Stimulated activated naive CD8-positive, alpha-beta T cell treated with anti-CD3 and anti-CD28 coated beads, Interleukin-15, amount 100 ng/mL, for 72 hours (primary cell): ENCODE measurements around the gene MAL.

Source experiments
- ATAC-seq: fragments of 150-1000 bp; cut with Tn5 transposase; 2 replicates; pipeline ENCODE4 v1.10.0; 2021; ENCODE audit warnings: mild to moderate bottlenecking, moderate library complexity
- DNase-seq, 2 donors: peaks; one replicate each; pipeline ENCODE4 v3.0.0; 2021 to 2022
- H3K27ac Mint-ChIP-seq, 2 donors: one replicate each; pipeline ENCODE4 v1.8.0; 2022; ENCODE audit warnings: mild to moderate bottlenecking in 2 of 2, mixed read lengths in 2 of 2, moderate library complexity in 2 of 2
- H3K27me3 Mint-ChIP-seq: one replicate; pipeline ENCODE4 v1.8.0; 2022; ENCODE audit warnings: mixed read lengths
- H3K4me1 Mint-ChIP-seq: one replicate; pipeline ENCODE4 v1.8.0; 2022; ENCODE audit warnings: mild to moderate bottlenecking, mixed read lengths
- H3K4me3 Mint-ChIP-seq, 2 donors: one replicate each; pipeline ENCODE4 v1.8.0; 2022; ENCODE audit warnings: mild to moderate bottlenecking in 2 of 2, mixed read lengths in 2 of 2, moderate library complexity in 1 of 2
- H3K9me3 Mint-ChIP-seq, 2 donors: one replicate each; pipeline ENCODE4 v1.8.0; 2022; ENCODE audit warnings: mixed read lengths in 2 of 2

The MAL gene

DNA sequence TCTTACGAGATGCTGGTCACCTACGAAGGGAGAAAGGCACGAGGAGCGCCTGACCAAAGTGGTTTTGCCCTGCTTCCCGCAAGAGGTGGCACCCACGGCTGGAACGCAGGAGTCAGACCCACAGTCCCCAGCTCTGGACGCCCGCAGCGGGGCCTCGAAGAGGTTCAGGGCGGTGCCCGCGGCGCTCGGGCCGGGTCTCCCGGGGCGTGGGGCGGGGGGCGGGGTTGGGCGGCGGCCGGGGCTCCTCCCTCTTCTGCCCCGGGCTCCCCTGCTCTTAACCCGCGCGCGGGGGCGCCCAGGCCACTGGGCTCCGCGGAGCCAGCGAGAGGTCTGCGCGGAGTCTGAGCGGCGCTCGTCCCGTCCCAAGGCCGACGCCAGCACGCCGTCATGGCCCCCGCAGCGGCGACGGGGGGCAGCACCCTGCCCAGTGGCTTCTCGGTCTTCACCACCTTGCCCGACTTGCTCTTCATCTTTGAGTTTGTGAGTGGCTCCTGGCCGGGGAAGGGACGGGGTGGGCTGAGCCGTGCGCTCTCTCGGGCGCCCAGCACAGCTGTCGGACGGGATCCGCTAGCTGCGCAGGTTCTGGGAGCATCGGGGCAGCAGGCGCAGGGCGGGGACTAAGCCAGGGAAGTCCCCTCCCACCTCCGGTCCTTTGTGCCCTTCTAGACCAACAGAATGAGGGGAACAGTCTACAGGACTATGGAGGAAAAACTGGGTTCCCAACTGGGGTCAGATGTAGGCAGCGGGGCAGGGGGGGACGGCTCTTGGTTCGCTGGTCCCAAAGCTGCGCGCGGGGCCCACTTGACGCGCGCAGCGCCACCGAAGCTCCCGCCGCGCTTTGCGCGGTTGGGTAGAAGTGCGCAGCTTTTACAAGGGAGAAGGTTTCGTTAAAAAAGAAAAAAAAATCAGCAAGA, at the start of gene MAL:
TSS of gene MAL (plus strand) at position 303 of the 914 bp plus-strand sequence. CDS start at position 388, 85 bp downstream.
- Mint-ChIP-seq H3K4me3 (peak within 1 kb of the TSS; percentile 98 to 99), H3K27me3 (no peaks in the 10 kb centered on the region), H3K27ac (peak within 1 kb of the TSS; percentile 97 to 98), H3K4me1 (peaks cover 85% of the 10 kb centered on the region), H3K9me3 (no peaks in the 10 kb centered on the region)
- ATAC-seq, result peak; percentile 66
- DNase-seq, result peak; percentile 70 to 73

DNA sequence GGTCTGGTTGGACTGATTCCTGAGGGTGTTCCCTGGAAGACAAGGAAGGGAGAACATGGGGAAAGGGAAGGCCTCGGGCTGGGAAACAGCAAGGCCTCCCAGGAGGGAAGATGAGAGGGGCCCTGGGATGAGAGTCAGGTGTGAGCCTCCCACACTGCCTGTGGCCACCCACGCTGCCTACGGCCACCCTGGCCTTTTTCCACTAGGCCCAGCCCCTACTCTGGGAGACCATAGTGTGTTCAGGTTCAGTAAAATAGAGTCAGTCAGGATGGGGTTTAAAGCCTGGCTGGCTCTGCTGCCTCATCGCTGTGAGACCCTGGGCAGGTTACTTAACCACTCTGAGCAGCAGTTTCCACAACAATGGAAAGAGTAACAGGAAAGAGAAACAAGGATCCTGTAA, 47.7 kb upstream of the MAL start:
- no peak for DNase-seq
- Mint-ChIP-seq H3K4me3 (no peak overlapping the region), H3K27me3 (peaks cover 30% of the 10 kb centered on the region), H3K4me1 (no peaks in the 10 kb centered on the region), H3K9me3 (no peaks in the 10 kb centered on the region), H3K27ac (no peak overlapping the region)
- no peak for ATAC-seq

DNA sequence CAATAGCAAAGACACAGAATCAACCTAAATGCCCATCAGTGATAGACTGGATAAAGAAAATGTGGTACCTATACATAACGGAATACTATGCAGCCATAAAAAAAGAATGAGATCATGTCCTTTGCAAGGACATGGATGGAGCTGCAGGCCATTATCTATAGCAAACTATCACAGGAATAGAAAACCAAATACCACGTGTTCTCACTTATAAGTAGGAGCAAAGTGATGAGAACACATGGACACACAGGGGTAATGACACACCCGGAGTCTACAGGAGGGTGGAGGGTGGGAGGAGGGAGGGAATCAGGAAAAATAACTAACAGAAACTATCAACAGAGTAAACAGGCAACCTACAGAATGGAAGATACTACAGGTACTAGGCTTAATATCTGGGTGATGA, 46.6 kb upstream of the MAL start:
- DNase-seq, result no peak
- Mint-ChIP-seq H3K9me3 (no peaks in the 10 kb centered on the region), H3K27me3 (peaks cover 22% of the 10 kb centered on the region), H3K27ac (no peak overlapping the region), H3K4me3 (no peak overlapping the region), H3K4me1 (no peaks in the 10 kb centered on the region)
- ATAC-seq, result no peak

DNA sequence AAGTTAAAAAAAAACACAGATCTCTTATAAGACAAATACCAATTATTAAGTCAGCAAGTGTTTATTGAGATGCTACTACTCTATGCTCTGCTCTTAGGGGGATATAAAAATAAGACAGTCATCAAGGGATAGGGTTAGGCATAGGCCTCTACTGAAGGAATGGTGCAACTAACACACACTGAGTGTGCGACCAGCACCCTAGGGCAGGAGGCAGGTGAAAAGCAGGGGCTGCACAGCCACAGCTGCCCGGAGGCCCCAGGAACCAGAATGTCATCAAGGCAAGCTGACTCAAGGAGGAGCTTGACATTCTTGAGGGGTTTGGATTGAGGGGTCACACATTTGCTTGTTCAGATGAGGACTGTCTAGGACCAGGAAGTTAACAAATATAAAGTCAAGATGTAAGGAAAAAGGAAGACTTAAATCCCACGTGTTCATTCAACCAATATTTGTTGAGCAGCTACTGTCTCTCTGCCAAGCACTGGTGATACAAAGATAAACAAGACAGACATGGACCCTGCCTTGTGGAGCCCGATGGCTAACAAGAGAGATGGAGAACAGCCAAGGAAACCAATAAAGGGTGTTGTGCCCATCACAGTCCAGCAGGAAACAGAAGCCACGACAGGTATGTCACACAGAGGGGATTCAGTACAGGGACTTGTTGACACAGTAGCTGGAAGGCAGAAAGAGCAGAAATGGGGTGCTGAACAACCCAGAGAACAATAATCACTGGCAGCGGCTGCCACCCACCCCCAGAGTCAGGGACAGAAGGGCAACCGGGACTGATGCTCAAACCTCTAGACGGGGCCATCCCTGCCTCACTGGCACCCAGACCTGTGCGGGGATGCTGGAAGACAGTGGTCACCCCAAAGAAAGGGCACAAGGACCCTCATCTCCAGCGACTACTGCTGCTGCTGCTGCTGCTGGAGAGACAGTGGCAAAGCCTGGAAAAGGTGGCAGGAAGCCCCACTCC, 45.8 kb upstream of the MAL start:
- Mint-ChIP-seq H3K9me3 (no peaks in the 10 kb centered on the region), H3K4me1 (no peaks in the 10 kb centered on the region), H3K27me3 (peaks cover 22% of the 10 kb centered on the region), H3K27ac (no peak overlapping the region), H3K4me3 (no peak overlapping the region)
- ATAC-seq (no peak), DNase-seq (no peak)

DNA sequence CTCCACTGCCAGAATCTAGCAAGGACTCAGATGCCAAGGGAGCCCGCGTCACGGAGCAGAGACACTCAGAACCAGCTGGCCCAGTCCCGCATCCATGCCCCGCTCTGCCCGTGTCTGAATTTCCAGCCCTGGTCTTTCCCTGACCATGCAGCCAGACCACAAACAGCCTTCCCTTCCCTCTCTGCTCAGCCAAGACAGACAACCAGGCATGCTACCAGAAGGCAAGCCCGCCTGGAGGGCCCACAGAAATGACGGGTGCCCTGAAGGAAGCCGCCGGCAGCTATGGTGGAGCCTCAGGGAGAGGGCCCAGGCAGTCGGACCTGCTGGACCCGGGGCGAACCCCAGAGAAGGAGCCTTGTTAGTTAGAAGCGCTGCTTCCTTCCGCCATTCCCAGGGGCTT, 45.1 kb upstream of the MAL start:
- Mint-ChIP-seq H3K27me3 (peaks cover 22% of the 10 kb centered on the region), H3K27ac (no peak overlapping the region), H3K4me3 (no peak overlapping the region), H3K4me1 (no peaks in the 10 kb centered on the region), H3K9me3 (no peaks in the 10 kb centered on the region)
- ATAC-seq, result no peak
- no peak for DNase-seq

DNA sequence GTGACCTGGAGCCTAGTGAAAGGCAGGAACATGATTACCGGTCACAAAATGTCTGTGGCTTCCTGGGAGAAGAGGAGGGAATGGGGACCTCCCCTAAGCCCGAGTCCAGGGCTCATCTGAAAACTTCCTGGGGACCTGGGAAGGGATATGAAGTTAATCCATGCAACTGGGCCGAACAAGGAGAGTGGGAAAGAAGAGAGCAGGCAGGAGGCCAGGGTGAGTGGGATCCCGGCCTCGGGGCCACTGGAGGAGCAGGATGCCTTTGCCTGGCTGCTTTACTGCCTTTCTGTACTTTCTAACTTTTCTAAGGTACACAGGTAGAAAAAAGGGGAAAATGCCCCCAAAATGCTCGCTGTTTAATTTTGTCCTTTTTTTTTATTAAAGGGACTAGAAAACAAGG, 43.4 kb upstream of the MAL start:
- Mint-ChIP-seq H3K9me3 (no peaks in the 10 kb centered on the region), H3K27ac (no peak overlapping the region), H3K27me3 (peaks cover 35% of the 10 kb centered on the region), H3K4me1 (no peaks in the 10 kb centered on the region), H3K4me3 (no peak overlapping the region)
- ATAC-seq (no peak), DNase-seq (no peak)

DNA sequence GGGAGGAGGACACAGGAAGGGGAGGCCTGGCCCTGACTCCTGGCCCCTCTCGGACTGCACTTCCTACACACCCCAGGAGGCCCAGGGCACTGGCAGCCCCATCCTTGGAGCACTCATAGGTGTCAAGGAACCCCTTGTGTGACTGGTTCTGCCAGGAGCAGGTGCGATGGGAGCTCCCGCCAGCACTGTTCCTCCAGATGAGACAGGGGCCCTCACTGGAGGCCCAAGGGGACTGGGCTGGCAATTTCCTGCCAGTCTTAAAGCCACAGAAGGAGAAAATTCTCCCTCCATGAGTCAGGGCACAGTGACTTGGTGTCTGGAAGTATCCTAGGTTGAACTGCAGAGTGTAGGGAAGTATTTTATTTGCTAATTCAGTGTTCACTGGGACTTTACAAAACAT, 42.8 kb upstream of the MAL start:
- H3K9me3 Mint-ChIP-seq, result no peaks in the 10 kb centered on the region
- DNase-seq (no peak), ATAC-seq (no peak)
- no peak overlapping the region for H3K4me3 Mint-ChIP-seq
- no peaks in the 10 kb centered on the region for H3K4me1 Mint-ChIP-seq
- H3K27ac Mint-ChIP-seq, result no peak overlapping the region
- peaks cover 30% of the 10 kb centered on the region for H3K27me3 Mint-ChIP-seq

DNA sequence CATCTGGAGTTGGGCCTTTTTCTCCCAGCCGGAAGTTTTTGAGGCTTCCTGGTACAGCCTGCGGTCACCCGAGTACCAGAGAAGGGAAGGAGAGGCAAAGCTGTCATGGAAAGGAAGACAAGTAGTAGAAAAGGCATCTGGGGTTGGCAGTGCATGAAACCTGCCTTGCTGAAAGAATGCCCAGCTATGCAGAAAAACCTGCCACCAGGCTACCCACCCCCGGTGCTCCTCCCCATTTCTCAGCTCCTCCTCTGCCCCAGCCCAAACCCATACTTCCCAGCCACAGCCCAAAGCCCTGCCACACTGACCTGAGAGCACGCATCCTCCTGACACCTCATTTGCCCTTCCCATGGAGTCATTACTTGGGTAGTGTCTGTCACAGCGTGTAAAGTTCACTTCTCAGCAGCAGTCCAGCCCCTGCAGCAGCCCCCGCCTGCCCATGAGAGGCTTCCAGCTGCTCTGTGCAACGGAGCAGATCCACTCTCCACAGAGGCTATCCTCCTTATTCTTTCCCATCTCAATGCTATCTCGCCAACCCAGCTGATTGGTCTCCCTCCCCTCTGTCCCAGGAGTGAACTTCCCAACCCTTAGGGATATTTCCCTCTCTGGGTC, 40.4 kb upstream of the MAL start:
- H3K4me1 Mint-ChIP-seq, result no peaks in the 10 kb centered on the region
- H3K27me3 Mint-ChIP-seq, result peaks cover 27% of the 10 kb centered on the region
- peak; percentile 27 for ATAC-seq
- no peak overlapping the region for H3K4me3 Mint-ChIP-seq
- no peak for DNase-seq
- H3K9me3 Mint-ChIP-seq, result no peaks in the 10 kb centered on the region
- H3K27ac Mint-ChIP-seq, result peak overlapping the region in 1 of 2 donors; percentile 68

DNA sequence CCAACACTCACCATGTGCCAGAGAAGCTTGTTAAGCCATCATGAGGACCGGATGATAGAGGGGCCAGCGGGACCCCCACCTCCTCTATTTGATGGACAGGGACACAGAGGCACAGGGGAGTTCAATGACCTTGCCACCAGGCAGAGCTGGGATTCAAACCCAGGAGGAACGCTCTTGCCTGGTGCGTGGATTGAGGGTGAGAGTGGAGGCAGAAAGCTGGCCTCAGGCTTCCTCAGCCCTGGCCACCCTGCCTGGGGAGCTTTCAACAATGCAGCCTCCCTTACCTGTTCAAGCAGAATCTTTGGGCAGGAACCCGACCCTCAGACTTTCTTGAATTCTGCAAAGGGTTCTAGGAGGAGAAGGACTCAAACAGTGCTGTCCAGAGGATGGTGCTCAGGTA, 39.9 kb upstream of the MAL start:
- DNase-seq (no peak), ATAC-seq (no peak)
- H3K27ac Mint-ChIP-seq, result peak overlapping the region in 1 of 2 donors; percentile 68
- peaks cover 27% of the 10 kb centered on the region for H3K27me3 Mint-ChIP-seq
- no peak overlapping the region for H3K4me3 Mint-ChIP-seq
- H3K4me1 Mint-ChIP-seq, result no peaks in the 10 kb centered on the region
- H3K9me3 Mint-ChIP-seq, result no peaks in the 10 kb centered on the region

DNA sequence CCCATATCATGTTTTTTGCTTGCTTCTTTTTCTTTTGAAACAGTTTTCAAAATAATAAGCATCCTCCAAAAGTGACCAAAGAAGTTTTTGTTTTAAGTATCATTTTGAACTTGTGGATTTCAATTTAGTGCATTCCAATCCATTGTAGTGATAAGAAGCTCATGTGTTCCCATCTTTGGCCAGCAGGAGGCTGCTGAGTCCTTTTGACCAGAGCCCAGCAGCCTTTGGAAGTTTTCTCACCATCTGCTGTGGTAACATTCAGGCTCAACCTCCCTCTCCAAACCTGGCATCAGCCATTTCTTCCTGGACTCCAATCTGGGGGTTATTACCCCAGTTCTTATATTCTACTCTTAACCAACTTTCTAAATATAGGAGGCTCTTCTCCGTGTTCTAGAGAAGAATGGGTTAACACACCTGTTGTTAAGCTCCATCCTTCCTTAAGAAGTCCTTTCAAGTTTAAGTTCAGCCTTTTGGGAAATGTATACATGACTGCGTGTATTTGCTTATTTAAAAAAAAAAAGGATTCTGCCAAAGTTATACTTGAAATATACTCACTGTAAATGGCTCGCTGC, 39.0 kb upstream of the MAL start:
- Mint-ChIP-seq H3K27me3 (peaks cover 27% of the 10 kb centered on the region), H3K4me3 (no peak overlapping the region), H3K4me1 (no peaks in the 10 kb centered on the region), H3K9me3 (no peaks in the 10 kb centered on the region), H3K27ac (no peak overlapping the region)
- DNase-seq (peak; percentile 15 to 26), ATAC-seq (peak; percentile 57)

DNA sequence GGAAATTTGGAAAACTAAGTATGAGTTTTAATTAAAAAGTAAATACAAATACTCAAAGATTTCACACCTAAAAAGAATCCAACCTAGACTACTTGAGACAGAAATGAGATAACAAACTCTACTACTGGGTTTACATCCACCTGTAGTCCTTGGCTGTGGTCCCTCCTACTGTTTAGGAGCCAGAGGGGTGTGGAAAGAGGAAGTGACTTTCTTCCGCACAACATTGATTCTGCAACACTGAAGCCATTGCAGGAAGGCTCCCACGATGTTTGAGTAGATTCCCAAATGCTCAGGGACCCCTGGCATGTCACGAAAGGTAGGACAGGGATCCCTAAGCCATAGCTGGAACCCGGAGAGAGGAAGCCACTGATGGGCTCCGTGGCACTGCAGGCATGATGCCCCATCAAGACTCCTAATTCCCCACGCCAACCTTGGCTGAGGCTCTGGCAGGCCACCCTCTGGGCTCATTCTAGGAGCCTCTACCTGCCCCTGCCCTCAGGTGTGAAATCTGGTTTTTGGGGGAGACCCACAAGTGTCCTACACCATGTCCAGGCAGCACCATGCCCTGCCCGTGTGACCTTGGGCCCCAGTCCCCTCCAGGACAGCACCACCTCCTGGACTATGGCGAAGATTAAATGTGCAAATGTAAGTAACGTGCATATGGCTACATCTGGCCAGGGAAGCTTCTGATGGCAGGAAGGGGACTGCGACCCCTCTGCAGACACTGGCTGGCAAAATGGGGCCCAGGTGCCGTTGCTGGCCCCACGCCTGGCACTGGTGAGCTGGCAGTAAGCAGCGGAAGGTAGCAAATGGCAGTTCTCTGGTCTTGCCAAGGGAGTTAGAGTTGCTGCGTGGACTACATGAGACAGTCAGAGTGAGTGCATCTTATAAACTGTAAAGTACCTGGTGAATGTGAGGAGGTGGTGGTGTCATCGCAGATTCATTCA, 38.2 kb upstream of the MAL start:
- no peaks in the 10 kb centered on the region for H3K4me1 Mint-ChIP-seq
- no peak for ATAC-seq
- DNase-seq, result no peak
- H3K27me3 Mint-ChIP-seq, result peaks cover 27% of the 10 kb centered on the region
- H3K9me3 Mint-ChIP-seq, result no peaks in the 10 kb centered on the region
- no peak overlapping the region for H3K4me3 Mint-ChIP-seq
- H3K27ac Mint-ChIP-seq, result no peak overlapping the region

DNA sequence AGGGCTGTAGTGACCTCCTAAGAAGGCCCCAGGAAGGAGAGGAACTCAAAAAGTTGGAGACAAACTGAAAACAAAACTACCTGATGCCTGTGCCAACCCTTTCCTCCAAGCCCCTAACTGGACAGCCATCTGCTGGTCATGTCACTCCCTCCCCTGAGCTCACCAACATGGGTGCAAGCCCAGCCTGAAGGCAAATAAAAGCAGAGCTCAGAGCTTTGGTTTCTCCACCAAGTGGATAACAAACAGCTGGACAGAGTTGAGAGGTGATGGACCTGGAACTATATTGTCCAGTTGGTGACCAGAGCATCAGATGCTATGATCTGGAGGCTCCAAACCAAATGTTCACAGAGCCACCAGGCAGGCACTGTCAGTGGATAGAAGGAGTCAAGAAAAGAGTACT, 34.6 kb upstream of the MAL start:
- DNase-seq (no peak), ATAC-seq (no peak)
- H3K4me3 Mint-ChIP-seq, result no peak overlapping the region
- H3K27me3 Mint-ChIP-seq, result peaks cover 36% of the 10 kb centered on the region
- H3K27ac Mint-ChIP-seq, result no peak overlapping the region
- H3K4me1 Mint-ChIP-seq, result no peaks in the 10 kb centered on the region
- H3K9me3 Mint-ChIP-seq, result no peaks in the 10 kb centered on the region

DNA sequence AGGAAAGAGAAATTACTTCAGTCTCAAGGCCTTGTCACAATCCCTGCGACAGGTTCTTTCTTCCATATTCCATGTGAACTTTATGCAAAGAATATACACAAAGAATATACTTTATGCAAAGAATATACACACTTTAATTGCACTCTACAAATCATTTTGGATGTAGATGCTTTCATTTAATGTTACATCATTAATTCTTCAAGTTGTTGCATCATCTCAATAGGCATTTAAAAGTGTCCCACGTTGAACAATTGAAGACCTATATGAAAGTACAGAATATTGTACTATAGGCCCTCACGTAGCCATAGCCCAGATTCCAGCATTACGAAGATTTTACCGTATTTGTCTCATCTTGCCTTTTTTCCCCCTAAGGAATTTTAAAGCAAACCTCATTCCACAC, 33.1 kb upstream of the MAL start:
- no peaks in the 10 kb centered on the region for H3K4me1 Mint-ChIP-seq
- H3K27me3 Mint-ChIP-seq, result peaks cover 43% of the 10 kb centered on the region
- no peak for ATAC-seq
- DNase-seq, result no peak
- no peaks in the 10 kb centered on the region for H3K9me3 Mint-ChIP-seq
- H3K27ac Mint-ChIP-seq, result peak overlapping the region in 1 of 2 donors; percentile 21
- no peak overlapping the region for H3K4me3 Mint-ChIP-seq
